Measurements from ENCODE around the gene PPM1D. TPM values are rescaled to one million over a fixed set of nuclear protein-coding genes. Genes with fewer than 3 reads are reported as not detected.

The PPM1D gene
- total and polyA plus RNA-seq, 2 of the 13 experiments (the other 11 are each of a cell fraction or from before 2014, with no cell fraction given): 8.0 to 26.2 TPM

- TF ChIP-seq SNAPC4 (CRISPR knock-in tag; IDR thresholded peaks at IDR 0.05) (peak; percentile 6; the same call in 1 of the 2 replicates), SMARCE1 (IDR thresholded peaks at IDR 0.05; ENCODE audit: borderline replicate concordance) (no peak), ZBTB39 (CRISPR knock-in tag; IDR thresholded peaks at IDR 0.05) (peak; percentile 89), ZNF883 (CRISPR knock-in tag; IDR thresholded peaks at IDR 0.05; ENCODE audit: not compliant biosample characterization) (peak; percentile 73), ZNF549 (CRISPR knock-in tag; IDR thresholded peaks at IDR 0.05) (no peak), FOXP1 (IDR thresholded peaks at IDR 0.05) (no peak), FOXP1 (CRISPR knock-in tag; IDR thresholded peaks at IDR 0.05) (no peak), ZNF333 (CRISPR knock-in tag; IDR thresholded peaks at IDR 0.05; ENCODE audit: borderline replicate concordance) (no peak), ZFX (CRISPR knock-in tag; IDR thresholded peaks at IDR 0.05; ENCODE audit: low read depth) (peak; percentile 53), NFE2L2 (IDR thresholded peaks at IDR 0.05; ENCODE audit: low read length) (peak; percentile 43; the same call in 1 of the 2 replicates), HNF1B (CRISPR knock-in tag; IDR thresholded peaks at IDR 0.05) (peak; percentile 81), POGZ (CRISPR knock-in tag; IDR thresholded peaks at IDR 0.05) (peak; percentile 84), HNRNPLL (IDR thresholded peaks at IDR 0.05; ENCODE audit: low read depth, low read length, poor library complexity, severe bottlenecking) (peak; percentile 66), REST (IDR thresholded peaks at IDR 0.05; ENCODE audit: borderline replicate concordance in 1 of 2, low read depth in 1 of 2, low read length in 2 of 2) (peak in 1 of 2 experiments; percentile 88), ZNF652 (CRISPR knock-in tag; IDR thresholded peaks at IDR 0.05; ENCODE audit: borderline replicate concordance, low read depth) (no peak; the same call in 1 of the 2 replicates), EEA1 (CRISPR knock-in tag; IDR thresholded peaks at IDR 0.05; ENCODE audit: borderline replicate concordance) (no peak)
Measured at GRCh38 chr17:60559995-60560859, 39.8 kb upstream of the PPM1D start (continued).

All from HepG2 (cell line).